8988T (cell line): ENCODE results near the gene ZNF780A.
"Not testable (repeated sequence)": the region's sequence is repeated elsewhere in the genome, so short reads cannot be mapped to it uniquely, and the experiment has no call there.

Experiments used
- DNase-seq: peaks from one replicate; pipeline ENCODE4 v3.0.0; 2011

ZNF780A gene

DNA sequence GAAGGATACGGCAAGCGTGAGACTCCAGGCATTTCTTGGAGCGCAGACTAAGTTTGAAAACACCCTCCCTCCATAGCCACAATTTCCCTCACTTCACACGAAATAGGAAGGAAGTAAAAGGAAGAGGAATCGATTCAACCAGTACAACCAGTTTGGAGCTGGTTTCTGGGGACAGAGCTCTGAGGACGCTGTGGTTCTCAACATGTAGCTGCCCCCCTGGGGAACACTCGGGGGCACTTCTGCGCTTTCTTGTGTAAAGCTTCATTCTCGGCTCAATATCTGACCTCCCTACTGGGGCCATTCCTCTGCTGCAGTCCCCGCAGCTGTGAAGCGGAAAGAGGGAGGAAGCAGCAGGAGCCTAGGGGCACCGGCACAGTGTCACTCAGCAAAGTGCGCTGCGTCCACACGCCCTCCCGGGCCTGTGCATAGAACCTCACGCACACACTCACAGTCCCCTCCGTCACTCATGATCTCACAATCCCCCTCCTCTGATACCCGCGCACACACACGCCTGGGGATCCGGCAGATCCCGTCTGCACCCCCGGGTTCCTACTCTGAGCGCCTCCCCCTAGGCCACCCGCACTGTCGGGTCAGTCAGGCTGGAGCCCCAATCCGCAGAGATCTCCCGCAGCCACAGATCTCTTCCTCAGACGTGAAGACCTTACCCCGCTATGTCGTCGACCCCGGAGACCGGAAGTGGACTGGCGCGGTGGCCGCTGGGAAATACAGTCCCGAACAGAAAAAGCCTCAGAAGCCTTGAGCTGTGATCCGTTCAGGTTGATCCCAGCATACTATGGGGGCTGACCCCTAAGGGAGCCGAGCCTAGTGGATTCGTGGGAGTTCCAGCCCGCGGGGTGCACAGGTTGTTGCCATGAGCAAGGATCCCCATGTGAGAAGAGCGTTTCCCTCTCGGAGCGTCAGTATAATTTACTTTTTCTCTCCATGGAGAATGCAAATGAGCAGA is at the start of gene ZNF780A:
Gene ZNF780A (minus strand): TSS at position 703 of the 964 bp plus-strand sequence. CDS start 6,190 bp downstream, outside the sequence.
- peak; percentile 16 for DNase-seq

DNA sequence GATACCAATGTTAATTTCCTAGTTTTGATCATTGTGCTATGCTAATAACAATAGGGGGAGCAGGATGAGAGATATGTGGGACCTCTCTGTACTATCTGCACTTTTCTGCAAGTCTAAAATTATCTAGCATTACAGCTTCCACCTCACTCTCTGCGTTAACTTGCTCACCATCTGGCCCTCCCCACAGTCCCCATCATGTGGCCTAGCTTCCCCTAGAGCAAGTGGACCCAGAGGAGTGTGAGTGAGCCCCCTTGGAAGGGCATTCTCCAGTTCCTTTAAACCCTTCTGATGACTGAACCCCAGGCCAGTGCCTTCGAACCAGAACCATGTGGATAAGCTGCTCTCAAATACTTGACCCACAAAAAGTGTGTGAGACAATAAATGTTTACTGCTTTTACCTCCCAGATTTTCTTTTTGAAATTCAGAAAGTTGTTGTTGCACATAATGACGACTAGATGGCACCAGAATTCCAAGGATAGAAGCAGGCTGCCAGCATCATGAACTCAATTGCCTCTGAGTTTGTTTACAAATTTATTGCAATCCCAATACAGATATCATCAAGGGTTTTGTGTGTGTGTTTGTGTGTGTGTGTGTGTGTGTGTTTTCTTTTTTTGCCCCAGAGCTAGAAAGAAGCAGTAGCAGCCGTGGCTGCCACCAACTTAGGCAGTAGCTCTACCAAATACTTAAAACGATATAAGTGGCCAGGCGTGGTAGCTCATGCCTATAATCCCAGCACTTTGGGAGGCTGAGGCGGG is 49.0 kb upstream of the ZNF780A start:
- no peak for DNase-seq

GRCh38 chr19:40136818-40137217 is 46.1 kb upstream of the ZNF780A start:
- DNase-seq: no peak

DNA sequence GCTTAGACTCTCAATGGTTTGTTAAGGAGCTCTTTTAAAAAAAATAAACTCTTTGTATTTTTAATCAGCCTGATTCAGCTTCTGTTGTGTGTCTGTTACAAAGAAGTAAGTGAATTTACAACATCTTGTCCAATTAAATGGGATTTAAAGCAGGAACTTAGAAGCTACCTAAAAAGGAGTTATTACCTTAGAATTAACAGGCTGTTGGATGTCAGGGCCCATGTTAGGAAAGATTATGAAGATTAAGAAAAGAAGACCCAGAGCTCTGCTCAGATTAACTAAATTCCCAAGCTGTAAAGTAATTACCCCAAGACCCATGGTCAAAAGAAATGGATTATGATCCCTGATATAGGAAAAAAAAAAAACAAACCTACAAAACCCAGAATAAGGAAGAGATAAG is 44.1 kb upstream of the ZNF780A start:
- no peak for DNase-seq

GRCh38 chr19:40133491-40133890 is 42.7 kb upstream of the ZNF780A start:
- DNase-seq: no peak

DNA sequence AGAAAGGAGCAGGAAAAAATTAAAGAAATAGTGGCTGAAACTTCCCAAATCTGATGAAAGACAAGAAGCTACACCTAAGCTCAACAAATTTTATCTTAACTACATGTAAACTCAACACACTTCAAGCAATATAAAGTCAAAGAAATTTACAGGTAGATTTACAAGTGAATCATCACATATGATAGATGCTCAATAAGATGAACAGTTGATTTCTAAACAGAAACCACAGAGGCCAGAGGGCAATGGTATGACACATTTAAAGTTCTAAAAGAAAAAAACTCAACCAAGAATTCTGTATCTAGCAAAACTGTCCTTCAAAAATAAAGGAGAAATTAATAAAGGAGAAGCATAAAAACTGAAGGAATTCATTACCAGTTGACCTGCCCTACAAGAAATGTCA is 39.3 kb upstream of the ZNF780A start:
- no peak for DNase-seq

GRCh38 chr19:40129425-40129824 is 38.7 kb upstream of the ZNF780A start:
- DNase-seq: no peak

- no peak for DNase-seq
These were observed 38.2 kb upstream of the ZNF780A start for GRCh38 chr19:40128991-40129390.

DNA sequence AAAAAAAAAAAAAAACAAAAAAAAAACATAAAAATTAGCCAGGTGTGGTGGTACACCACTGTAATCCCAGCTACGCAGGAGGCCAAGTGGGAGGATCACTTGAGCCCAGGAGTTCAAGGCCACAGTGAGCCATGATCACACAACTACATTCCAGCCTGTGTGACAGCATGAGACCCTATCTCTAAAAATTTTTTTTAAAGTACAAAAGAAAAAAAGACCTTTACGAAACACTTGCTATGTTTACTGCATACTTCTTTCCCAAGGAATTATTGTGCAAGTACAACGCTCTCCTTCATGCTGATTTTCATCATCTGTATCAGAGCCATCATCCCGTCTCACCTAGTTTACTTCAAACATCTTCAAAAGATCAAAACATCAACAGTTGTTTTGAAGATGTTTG is 28.6 kb upstream of the ZNF780A start:
- DNase-seq: no peak

GRCh38 chr19:40118638-40119037 is 27.9 kb upstream of the ZNF780A start:
- not testable (repeated sequence) for DNase-seq

DNA sequence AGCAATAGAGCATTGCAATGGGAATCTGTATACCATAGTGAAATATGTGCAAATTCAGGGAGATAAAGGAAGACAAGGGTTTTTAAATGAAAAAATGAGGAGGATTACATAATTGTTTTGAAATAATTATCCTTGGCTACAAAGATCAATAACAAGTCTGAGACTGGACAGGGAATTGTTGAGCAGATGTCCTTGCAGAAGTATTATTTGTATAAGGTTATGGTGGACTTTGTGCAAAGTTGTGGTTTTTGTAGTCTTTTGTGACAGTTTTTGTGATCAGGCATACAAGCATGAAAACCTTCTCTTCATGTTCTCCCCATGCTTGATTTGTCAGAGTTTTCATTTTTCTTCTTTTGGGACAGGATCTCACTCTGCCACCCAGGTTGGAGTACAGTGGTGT is 25.3 kb upstream of the ZNF780A start:
- DNase-seq: no peak

GRCh38 chr19:40114119-40114518 is 23.4 kb upstream of the ZNF780A start:
- DNase-seq: not testable (repeated sequence)

GRCh38 chr19:40112271-40112670 is 21.5 kb upstream of the ZNF780A start:
- not testable (repeated sequence) for DNase-seq

DNA sequence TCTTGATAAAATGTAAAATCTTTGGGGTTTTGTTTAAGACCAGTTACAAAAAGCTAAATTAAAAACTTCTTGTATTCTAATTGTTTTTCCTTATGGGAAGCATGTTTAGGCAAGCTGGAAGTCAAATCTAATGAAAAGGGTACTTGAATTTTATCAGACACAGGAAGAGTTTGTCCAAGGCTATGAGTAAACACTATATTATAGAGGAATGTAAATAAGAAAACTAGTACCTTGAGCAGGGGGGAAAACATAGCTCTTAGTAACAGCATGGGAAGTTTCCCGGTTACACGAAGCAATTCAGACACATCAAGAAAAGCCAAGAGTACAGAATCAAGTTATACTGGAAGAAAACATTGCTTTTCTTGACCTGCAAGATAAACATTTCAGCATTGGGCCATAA is 19.8 kb upstream of the ZNF780A start:
- DNase-seq: no peak

DNA sequence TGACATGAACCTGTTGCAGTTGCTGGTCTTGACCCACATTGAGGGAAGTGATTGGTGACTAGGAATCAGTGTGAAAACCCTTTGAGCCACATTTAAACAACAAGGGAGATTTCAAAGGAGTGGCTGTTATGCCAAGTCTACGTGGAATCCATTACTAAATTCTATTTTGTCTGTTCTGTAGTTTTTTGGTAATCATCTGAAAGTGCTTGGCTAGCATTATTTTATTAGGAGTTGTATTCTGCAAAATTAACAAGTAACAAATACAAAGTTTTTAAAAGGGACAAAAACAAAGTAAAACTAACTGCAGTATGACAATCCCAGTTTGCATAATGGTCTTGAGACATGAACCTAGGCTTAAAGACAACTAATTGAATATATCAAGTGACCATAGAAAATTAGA is 14.0 kb upstream of the ZNF780A start:
- no peak for DNase-seq

- DNase-seq: no peak
These were observed 12.9 kb upstream of the ZNF780A start for GRCh38 chr19:40103600-40103999.

DNA sequence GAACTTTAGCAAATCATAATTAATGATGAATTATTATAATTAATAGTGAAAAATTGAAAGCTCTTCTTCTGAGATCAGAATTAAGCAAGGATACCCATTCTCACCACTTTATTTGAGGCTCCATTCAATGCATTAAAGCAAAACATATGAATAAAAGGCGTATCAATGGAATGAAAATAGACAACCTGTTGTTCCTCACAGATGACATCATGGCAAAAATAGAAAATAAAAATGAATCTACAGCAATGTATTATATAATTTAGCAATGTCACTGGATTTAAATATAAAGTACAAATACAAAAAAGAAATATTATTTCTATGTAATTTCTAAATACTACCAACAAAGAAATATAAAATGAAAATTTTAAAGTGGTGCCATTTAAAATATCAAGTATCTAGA is 11.1 kb upstream of the ZNF780A start:
- DNase-seq: no peak

GRCh38 chr19:40093416-40093815 is 2.7 kb upstream of the ZNF780A start:
- no peak for DNase-seq

- DNase-seq: no peak
These were observed 724 bp upstream of the ZNF780A start for GRCh38 chr19:40091205-40092129.

DNA sequence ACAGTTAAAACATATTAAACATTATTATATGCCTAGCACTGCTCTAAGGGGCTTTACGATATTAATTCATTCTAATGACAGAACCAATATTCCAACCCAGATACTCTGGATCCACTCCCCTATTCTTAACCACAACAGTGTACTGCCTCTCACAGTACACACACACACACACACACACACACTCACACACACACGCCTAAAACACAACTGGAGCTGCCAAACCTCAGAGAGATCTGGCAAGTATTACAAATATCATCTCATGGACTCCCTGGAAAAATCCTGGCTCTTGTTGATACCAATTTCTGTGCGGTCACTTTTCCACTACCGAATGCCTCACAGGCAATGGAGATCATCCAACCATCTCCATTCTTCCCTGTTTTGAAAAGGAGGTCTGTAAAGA is 1.3 kb downstream of the ZNF780A start:
- no peak for DNase-seq

DNA sequence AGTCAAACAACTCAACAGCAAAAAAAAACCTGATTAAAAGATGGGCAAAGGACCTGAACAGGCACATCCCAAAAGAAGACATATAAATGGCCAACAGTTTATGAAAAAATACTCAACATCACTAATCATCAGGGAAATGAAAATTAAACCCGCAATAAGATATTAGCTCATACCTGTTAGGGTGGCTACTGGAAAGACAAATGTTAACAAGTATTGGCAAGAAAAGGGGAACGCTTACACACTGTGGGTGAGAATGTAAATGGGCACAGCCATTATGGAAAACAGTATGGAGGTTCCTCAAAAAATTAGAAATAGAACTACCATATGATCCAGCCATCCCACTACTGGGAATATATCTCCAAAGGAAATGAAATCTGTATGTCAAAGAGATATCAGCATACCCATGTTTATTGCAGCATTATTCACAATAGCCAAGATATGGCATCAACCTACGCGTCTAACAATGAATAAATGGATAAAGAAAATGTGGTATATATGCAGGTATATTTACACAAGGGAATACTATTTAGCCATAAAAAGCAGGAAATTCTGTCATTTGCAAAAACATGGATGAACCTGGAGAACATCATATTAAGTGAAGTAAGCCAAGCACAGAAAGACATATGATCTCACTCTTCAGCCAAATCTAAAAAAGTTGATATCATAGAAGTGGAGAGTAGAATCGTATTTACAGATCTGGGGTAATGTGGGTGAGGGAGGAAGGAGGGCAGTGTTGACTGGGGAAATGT is 2.3 kb downstream of the ZNF780A start:
- DNase-seq: no peak

- DNase-seq: no peak
These were observed 5.8 kb downstream of the ZNF780A start for GRCh38 chr19:40084948-40085347.
